SK-MEL-5 (cell line): ENCODE results near the gene PSMD10. TPM values are rescaled to one million over a fixed set of nuclear protein-coding genes. Genes with fewer than 3 reads are reported as not detected.

Experiments
- DNase-seq: peaks from one replicate; pipeline ENCODE4 v3.0.0-alpha.2; 2016; ENCODE audit warnings: low read depth, low spot score
- in situ Hi-C: cut with HindIII; loops from 2 replicates; pipeline ENCODE4 v1.10.0; 2016; ENCODE audit warnings: low sequenced_read_pairs, high pct_unique_total_duplicates, low pct_unique_long_range_greater_than_20kb
- polyA plus RNA-seq, 2 experiments: library from polyadenylated mRNA; depleted of rRNA; stranded (reverse); fragments of >200 nt; gene quantifications; 2 replicates each; pipeline ENCODE4 v1.2.3, GENCODE V29; 2015
- total RNA-seq: library from RNA; depleted of rRNA; stranded (reverse); fragments of >200 nt; shearing (Covaris generic); gene quantifications from 2 replicates; pipeline ENCODE4 v1.2.3, GENCODE V29; 2014; rRNA removed

PSMD10 gene
- total RNA-seq, result 87.7 and 101 TPM in 2 replicates
- polyA plus RNA-seq (2015; cell fraction: cytosol; rRNA removed), result 49.9 and 55.8 TPM in 2 replicates
- 29.9 and 31.1 TPM in 2 replicates for polyA plus RNA-seq (2015; cell fraction: nucleus; rRNA removed)

- in situ Hi-C loops, result no loop called here
- peak; percentile 96 for DNase-seq
Measured at GRCh38 chrX:108091264-108091877, at the start of gene PSMD10, which contains the start of gene ATG4A. TSS of gene PSMD10 (minus strand) at chrX:108091542. CDS start at chrX:108091520, 22 bp downstream. TSS of gene ATG4A (plus strand) at chrX:108091778. CDS start at chrX:108091827, 49 bp downstream.

DNA sequence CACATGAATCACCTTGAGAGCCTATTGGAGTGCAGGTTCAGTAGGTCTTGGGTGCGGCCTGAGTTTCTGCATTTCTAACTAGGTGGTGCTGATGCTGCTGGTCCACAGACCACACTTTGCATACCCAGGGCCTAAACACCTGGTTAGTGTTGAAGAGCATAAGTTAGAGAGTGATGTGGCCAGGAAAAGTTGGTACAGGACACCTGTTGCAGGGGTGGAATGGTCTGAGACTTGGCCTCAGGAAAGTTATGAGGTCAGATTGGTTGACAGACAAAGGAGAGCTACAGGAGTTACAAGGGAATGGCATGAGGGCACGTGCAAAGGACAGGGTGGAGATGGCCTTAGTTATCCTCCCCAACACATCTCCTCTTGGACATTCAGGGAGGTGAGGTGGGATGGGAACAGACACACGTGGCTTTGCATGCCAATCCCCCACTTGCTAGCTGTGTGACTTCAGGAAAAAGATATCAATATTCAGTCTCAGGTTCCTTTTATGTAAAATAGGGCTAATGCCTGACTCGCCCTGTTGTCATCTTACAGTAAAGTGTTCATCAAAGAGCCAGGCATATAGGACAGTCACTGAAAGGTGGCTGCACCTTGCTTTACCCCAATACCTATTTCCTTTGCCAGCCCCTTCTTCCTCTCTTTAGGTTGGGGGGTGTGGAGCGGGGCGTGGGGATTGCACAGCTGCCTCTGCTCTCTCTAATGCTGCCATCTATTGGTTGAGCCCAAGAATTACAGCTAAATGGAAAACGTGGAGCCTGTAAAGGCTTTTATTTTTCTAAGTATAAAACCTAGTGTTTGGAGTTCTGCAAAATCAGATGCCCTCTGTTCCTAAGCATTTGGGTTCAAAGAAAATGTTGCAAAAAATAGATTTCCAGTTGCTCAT lies 47.7 kb upstream of the PSMD10 start:
- DNase-seq, result peak; percentile 34
- in situ Hi-C loops, result no loop called here

DNA sequence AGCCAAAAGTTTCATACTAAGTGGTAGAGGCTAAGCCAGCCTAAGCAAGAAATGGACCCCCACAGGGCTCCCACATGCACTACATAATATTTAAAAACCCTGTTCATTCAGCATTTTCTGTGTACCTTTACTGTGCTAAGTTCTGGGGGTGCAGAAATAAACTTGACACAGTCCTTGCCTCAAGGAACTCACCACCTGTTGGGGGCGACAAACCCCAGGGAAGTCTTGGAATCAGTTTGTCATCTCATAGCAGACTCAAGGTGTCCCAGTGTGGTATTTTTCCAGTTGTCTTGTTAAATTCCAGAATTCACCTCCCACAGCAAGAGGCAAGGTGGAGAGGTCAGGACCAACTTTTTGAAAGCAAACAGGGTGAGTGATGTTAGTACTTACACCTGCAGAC lies 43.4 kb upstream of the PSMD10 start:
- in situ Hi-C loops, result no loop called here
- no peak for DNase-seq

DNA sequence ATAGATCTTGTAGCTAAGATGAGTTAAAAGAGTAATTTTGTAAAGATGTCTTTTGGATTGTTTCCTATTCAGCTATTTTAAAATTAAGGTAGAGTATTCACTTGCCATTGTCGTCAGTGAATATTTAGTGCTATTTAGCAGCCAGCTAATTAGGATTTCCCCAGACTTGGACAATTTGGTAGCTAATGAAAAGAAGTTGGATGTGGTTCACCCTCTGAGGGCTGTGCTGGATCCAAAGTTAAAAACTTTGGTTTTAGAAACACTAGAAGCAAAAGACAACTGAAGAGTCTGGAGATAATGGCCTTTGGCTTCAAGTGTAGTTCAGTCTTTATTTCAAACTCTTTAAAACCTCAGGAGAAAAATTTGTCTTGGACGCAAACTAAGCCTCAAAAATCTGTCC lies 41.5 kb upstream of the PSMD10 start:
- in situ Hi-C loops, result no loop called here
- DNase-seq, result no peak

DNA sequence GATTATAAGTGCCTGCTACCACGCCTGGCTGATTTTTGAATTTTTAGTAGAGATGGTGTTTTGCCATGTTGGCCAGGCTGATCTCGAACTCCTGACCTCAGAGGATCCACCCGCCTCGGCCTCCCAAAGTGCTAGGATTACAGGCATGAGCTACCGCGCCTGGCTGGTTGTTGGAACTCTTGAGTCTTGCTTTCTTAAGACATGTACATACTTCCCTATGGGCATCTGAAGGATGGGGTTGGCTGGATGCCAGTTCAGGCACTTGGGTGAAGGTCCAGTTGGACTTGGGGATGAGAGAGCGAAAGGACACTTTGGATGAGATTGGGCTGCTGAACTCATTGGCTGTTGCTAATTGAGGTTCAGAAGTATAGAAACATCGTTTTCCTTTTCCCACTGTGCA lies 40.7 kb upstream of the PSMD10 start:
- no peak for DNase-seq
- in situ Hi-C loops, result no loop called here

GRCh38 chrX:108131471-108131870 lies 40.1 kb upstream of the PSMD10 start:
- DNase-seq, result no peak
- in situ Hi-C loops, result no loop called here

DNA sequence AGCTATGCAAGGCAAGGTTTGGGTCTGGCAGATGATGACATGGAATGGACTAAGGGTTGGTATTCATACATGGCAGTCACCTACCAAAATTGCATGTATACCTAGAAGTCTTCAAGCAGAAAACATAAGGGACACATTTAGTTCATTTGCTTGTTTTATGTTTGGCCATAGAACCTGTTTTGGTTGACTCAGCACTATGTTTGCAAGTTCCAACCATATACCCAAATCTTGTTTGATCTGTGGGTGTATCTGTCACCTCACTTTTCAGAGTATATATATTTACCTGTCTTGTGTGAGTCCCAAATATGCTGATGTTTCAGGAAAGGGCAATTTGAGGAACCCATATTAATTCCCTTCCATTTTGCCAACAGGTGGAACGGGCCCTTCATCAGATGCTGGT lies 39.5 kb upstream of the PSMD10 start:
- no peak for DNase-seq
- in situ Hi-C loops, result no loop called here

GRCh38 chrX:108127152-108127551 lies 35.8 kb upstream of the PSMD10 start:
- in situ Hi-C loops, result no loop called here
- DNase-seq, result no peak

- in situ Hi-C loops, result no loop called here
Measured at GRCh38 chrX:108126661-108127060, 35.3 kb upstream of the PSMD10 start.

GRCh38 chrX:108123591-108124366 lies 32.4 kb upstream of the PSMD10 start:
- in situ Hi-C loops, result no loop called here
- DNase-seq, result no peak

More at GRCh38 chrX:108126661-108127060, 35.3 kb upstream of the PSMD10 start:
- DNase-seq, result no peak

DNA sequence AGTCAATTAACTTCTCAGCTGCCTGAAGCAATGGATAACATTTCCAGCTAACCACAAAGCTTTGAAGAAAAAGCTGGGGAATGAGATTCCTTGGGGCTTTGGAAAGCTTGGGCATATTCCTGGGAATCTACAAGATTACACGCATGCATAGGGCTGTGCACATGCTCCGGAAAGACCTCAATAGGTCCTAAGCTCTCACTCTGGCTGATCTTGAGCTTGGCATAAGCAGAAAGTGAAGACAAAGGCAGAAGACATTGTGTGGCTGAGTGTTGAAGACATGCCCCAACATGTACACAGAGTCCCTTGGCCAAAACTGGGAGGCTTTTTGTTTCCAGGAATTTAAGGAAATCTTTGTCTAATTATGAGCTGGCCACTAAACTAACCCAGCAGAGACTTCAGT lies 31.4 kb upstream of the PSMD10 start:
- in situ Hi-C loops, result no loop called here
- DNase-seq, result peak; percentile 56

DNA sequence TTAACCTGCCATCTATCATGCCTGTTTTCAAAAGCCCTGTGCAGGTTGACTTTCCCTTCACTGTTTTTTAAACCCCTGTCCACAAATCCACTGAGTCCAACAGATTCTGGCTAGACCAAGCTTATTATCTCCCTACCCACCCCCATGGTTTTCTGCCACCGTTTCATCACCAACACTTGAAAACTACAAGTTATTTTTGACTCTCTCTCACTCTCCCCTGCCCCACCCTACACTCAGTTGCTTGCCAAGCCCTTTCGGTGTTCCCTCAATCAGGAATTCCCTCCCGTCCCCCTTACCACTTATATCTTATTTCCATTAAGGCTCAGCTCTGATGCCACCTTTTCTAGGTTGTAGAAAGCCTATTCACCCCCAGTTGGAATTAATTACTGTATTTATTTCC lies 29.9 kb upstream of the PSMD10 start:
- in situ Hi-C loops, result no loop called here
- no peak for DNase-seq

- DNase-seq, result no peak
- in situ Hi-C loops, result no loop called here
Measured at GRCh38 chrX:108117988-108118387, 26.6 kb upstream of the PSMD10 start.

DNA sequence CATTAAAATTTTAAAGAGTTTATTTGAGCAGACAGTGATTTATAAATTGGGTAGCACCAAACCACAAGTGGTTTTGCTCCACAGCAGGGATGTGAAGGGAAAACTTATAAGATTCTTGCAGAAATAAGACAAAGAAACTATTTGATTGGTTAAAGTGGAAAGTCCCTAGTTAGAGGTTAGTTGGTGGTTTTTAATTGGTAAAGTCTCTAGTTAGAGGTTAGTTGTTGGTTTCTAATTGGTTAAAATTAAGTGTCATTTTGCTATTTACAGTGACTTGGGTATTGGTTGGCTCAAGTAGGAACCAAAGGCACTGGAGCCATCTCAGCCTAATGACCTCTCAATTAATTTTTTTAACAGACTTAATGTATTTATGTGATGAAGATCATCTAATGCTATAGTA lies 23.2 kb upstream of the PSMD10 start:
- no peak for DNase-seq
- in situ Hi-C loops, result no loop called here

GRCh38 chrX:108105473-108105872 lies 14.1 kb upstream of the PSMD10 start:
- no peak for DNase-seq
- in situ Hi-C loops, result no loop called here

DNA sequence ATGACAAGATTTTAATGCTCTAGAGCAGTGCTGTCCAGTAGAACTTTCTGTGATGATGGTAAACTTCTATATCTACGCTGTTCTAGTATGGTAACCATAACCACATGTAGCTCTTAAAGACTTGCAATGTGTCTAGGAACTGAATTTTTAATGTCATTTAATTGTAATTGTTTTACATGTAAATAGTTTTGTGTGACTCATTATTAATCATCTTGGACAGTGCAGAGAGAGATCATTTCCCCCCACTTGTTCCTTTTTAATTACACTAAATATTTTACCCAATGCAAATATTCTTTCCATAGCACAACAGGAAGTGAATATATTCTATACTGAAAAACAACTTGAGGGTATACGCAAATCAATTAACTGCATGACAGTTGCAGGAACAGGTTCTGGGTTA lies 6.0 kb upstream of the PSMD10 start:
- in situ Hi-C loops, result no loop called here
- DNase-seq, result no peak

DNA sequence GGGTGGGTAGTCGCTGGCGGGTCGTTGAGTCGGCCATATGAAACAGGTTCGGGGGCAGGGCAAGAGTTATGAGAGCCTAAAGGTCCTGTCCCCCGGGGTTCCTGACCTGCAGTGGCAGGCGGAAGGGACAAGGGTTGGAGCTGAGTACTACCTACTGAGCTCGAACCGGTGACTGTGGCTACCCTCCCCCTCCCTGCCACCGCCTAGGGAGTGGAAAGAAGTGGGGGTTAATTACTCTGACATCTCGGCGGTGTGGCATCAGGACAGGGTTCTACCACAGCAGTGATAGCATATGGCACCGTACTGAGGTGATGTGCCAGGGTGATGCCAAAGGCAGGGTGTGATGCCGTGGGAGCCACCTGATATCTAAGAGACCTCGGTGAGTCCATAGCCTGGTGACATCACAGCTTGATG lies 543 bp upstream of the PSMD10 start:
- no peak for DNase-seq
- in situ Hi-C loops, result no loop called here
